SU-DHL-6 (cell line): ENCODE results near the gene TMEM187.

Experiments
- H2AFZ ChIP-seq: fragments of 200-600 bp; sonication (generic); 2 replicates; pipeline ENCODE4 v1.6.1; 2014; ENCODE audit warnings: low read depth, mild to moderate bottlenecking, moderate library complexity, mixed read lengths, antibody characterized with exemption, low read length; ENCODE audit not compliant: severe bottlenecking
- H3F3A ChIP-seq: fragments of 200-600 bp; shearing (Covaris generic); 2 replicates; pipeline ENCODE4 v1.6.0; 2016; ENCODE audit warnings: antibody characterized with exemption, mild to moderate bottlenecking; ENCODE audit not compliant: insufficient read depth
- H3K27ac ChIP-seq: fragments of 200-600 bp; sonication (generic); 2 replicates; pipeline ENCODE4 v1.5.1; 2016; ENCODE audit warnings: low read depth, mild to moderate bottlenecking, low read length, moderate library complexity, mixed read lengths
- H3K27me3 ChIP-seq: fragments of 200-600 bp; sonication (generic), shearing (Covaris generic); 2 replicates; pipeline ENCODE4 v1.6.0; 2014; ENCODE audit warnings: mild to moderate bottlenecking, low read length
- H3K36me3 ChIP-seq: fragments of 200-600 bp; sonication (generic); 2 replicates; pipeline ENCODE4 v1.6.1; 2014; ENCODE audit warnings: mild to moderate bottlenecking, low read length, mixed read lengths
- H3K4me2 ChIP-seq: fragments of 300-600, 200-600 bp; shearing (Covaris generic), sonication (generic); 2 replicates; pipeline ENCODE4 v1.6.0; 2014; ENCODE audit warnings: low read length, low read depth, mild to moderate bottlenecking; ENCODE audit not compliant: poor library complexity, severe bottlenecking
- H3K4me3 ChIP-seq: fragments of 200-600 bp; sonication (generic); 2 replicates; pipeline ENCODE4 v1.5.1; 2014; ENCODE audit warnings: antibody characterized with exemption, low read length, mild to moderate bottlenecking, mixed read lengths; ENCODE audit not compliant: insufficient read depth, poor library complexity, severe bottlenecking
- H3K79me2 ChIP-seq: fragments of 200-600 bp; sonication (generic); 2 replicates; pipeline ENCODE4 v1.6.1; 2014; ENCODE audit warnings: mild to moderate bottlenecking, low read length, moderate library complexity; ENCODE audit not compliant: insufficient read depth
- H3K9ac ChIP-seq: fragments of 200-600 bp; sonication (generic); 2 replicates; pipeline ENCODE4 v1.7.0; 2014; ENCODE audit warnings: mild to moderate bottlenecking, low read length
- H3K9me2 ChIP-seq: fragments of 200-600 bp; sonication (generic); replicated peaks from 2 replicates; pipeline ENCODE4 v1.6.1; 2014; ENCODE audit warnings: low read length; ENCODE audit not compliant: insufficient read depth
- H3K9me3 ChIP-seq: fragments of 200-600 bp; sonication (generic); 2 replicates; pipeline ENCODE4 v1.6.1; 2014; ENCODE audit warnings: low read length, mixed read lengths; ENCODE audit not compliant: insufficient read depth
- H4K20me1 ChIP-seq: fragments of 200-600 bp; sonication (generic); 2 replicates; pipeline ENCODE4 v1.6.1; 2014; ENCODE audit warnings: low read depth, mild to moderate bottlenecking, antibody characterized with exemption, low read length, moderate library complexity, mixed read lengths
- CTCF ChIP-seq: fragments of 200-600 bp; sonication (generic); IDR thresholded peaks from one replicate; pipeline ENCODE4 v1.5.1; 2017; ENCODE audit warnings: antibody characterized with exemption, mild to moderate bottlenecking, low read length, moderate library complexity; ENCODE audit not compliant: insufficient read depth, poor library complexity, severe bottlenecking
- EZH2phosphoT487 ChIP-seq: fragments of 200-600 bp; sonication (generic), shearing (Covaris generic); conservative IDR thresholded peaks from 2 replicates; pipeline ENCODE4 v1.6.1; 2018; ENCODE audit warnings: mild to moderate bottlenecking, antibody characterized with exemption, low read length, moderate library complexity, mixed read lengths

Gene TMEM187

GRCh38 chrX:154017766-154018517 lies 45.4 kb downstream of the TMEM187 start:
- Histone ChIP-seq H3K4me3 (peak overlapping the region; percentile 76), H3F3A (peaks cover 7% of the 10 kb centered on the region), H3K9me3 (no peaks in the 10 kb centered on the region), H3K27me3 (no peaks in the 10 kb centered on the region), H3K36me3 (no peaks in the 10 kb centered on the region), H3K9me2 (no peaks in the 10 kb centered on the region), H2AFZ (no peak overlapping the region), H3K4me2 (peak overlapping the region; percentile 94), H3K79me2 (peaks cover 15% of the 10 kb centered on the region; the same call in 1 of the 2 replicates), H4K20me1 (no peaks in the 10 kb centered on the region), H3K27ac (peak overlapping the region; percentile 81), H3K9ac (peak overlapping the region; percentile 91)
- TF ChIP-seq CTCF (no peak), EZH2phosphoT487 (no peak)

- Histone ChIP-seq H3K27ac (peak overlapping the region; percentile 81), H3K79me2 (peaks cover 15% of the 10 kb centered on the region; the same call in 1 of the 2 replicates)
Observed at GRCh38 chrX:154018518-154019060, 46.0 kb downstream of the TMEM187 start.

GRCh38 chrX:154019061-154019621 lies 46.6 kb downstream of the TMEM187 start:
- Histone ChIP-seq H3K27me3 (no peaks in the 10 kb centered on the region), H3K9me2 (no peaks in the 10 kb centered on the region), H3F3A (peaks cover 7% of the 10 kb centered on the region), H3K36me3 (no peaks in the 10 kb centered on the region), H4K20me1 (no peaks in the 10 kb centered on the region), H3K4me3 (peak overlapping the region; percentile 76), H3K9me3 (no peaks in the 10 kb centered on the region), H3K4me2 (peak overlapping the region; percentile 94), H2AFZ (no peak overlapping the region), H3K79me2 (peaks cover 15% of the 10 kb centered on the region; the same call in 1 of the 2 replicates), H3K9ac (peak overlapping the region; percentile 91), H3K27ac (peak overlapping the region; percentile 81)
- TF ChIP-seq CTCF (no peak), EZH2phosphoT487 (no peak)

More at GRCh38 chrX:154018518-154019060, 46.0 kb downstream of the TMEM187 start:
- H3K27me3 ChIP-seq: no peaks in the 10 kb centered on the region
- no peaks in the 10 kb centered on the region for H3K36me3 ChIP-seq
- TF ChIP-seq CTCF (no peak), EZH2phosphoT487 (no peak)
- H3K9me3 ChIP-seq: no peaks in the 10 kb centered on the region
- H3K4me3 ChIP-seq: peak overlapping the region; percentile 76
- H3K9ac ChIP-seq: peak overlapping the region; percentile 91
- no peaks in the 10 kb centered on the region for H3K9me2 ChIP-seq
- H2AFZ ChIP-seq: no peak overlapping the region
- peak overlapping the region; percentile 94 for H3K4me2 ChIP-seq
- peaks cover 7% of the 10 kb centered on the region for H3F3A ChIP-seq
- no peaks in the 10 kb centered on the region for H4K20me1 ChIP-seq
